GM21717 (cell line): ENCODE data around the gene SNRPD3.
"Not testable (repeated sequence)": the region's sequence is repeated elsewhere in the genome, so short reads cannot be mapped to it uniquely, and the experiment has no call there.

Experiments used
- ATAC-seq: cut with Tn5 transposase; IDR thresholded peaks from one replicate; pipeline ENCODE4 v1.9.1; 2021; ENCODE audit warnings: mild to moderate bottlenecking, moderate library complexity; ENCODE audit not compliant: unreplicated experiment

Gene SNRPD3

DNA sequence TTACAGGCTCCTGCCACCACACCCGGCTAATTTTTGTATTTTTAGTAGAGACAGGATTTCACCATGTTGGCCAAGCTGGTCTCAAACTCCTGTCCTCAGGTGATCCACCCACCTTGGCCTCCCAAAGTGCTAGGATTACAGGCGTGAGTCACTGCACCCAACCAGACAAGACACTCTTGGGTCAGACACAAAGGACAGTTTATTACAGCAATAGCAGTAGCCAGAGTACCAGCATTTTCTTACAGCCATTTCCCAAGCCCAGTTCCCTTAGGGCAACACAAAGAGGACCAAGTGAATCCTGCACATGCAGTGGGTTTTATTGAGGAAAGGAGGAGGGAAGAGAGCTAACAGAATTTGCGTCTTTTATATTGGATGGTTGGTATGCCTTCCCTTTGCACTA is 24.8 kb upstream of the SNRPD3 start:
- ATAC-seq = not testable (repeated sequence)

DNA sequence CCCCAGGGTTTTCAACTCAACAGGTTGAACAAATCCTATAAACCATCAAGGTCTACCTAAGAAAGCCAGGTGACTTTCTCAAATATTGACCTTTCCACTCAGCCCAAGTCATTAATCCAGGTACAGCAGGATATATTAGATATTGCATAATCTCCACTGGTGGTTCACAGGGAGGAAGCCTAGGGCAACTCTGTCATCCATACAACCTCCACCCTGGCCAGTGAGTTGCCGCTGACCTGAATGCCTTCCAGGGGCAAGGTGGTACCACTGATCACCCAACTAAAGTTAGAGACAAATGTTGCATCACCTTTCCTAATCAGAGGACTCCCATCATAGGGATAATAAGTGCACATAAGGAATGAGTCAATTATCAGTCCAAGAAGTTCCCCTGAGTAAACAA is 23.7 kb upstream of the SNRPD3 start:
- no peak for ATAC-seq

DNA sequence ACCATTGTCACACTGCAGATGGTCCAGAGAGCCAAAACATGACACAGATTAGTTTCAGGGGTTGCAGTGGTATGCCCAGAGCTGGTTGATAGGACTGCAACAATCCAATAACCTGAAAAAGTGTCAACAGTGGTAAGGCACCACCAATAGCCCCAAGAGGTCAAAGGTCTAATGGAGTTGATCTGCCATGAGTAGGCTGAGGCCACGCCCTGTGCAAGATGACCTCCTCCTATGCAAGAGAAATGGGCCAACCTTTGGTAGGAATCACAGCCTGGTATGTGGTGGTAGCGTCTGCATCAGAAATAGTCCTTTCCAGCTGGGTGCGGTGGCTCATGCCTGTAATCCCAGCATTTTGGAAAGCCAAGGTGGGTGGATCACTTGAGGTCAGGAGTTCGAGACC is 20.5 kb upstream of the SNRPD3 start:
- no peak for ATAC-seq

DNA sequence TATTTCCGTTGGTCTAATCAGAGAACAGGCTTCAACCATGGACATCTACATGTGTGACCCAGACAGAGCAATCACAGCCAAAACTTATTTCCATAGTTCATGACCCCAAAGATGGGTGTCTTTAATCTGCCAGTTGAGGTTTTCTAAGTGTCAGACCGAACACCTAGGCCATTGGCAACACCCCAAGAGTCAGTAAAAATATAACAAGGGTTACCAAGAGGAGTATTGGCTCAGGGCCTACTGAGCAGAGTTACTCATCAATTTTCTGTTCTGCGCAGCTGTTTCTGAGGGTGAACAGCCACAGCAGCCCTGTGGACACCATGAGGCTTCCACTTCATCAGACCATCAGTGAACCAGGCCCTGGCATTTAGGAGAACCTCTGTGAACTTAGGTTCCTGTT is 19.7 kb upstream of the SNRPD3 start:
- ATAC-seq = no peak

DNA sequence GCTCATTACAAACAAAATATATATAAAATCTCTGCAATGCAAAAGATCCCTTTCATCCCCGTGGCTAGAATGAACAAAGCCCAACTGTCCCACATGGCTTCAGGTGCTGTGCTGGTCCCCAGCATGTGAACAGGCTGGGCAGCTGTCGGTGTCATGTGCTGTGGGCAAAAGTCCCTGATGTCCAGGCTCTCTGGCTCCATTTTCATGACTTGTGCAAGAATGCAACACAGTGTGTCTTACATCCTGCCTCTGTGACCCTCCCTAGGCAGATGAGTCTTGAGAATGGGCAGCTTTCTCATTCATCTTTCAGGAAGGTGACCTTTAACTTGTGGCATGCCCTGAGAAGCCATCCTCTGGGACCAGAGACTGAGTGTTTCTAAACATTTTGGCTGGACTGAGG is 15.3 kb upstream of the SNRPD3 start:
- ATAC-seq = no peak

DNA sequence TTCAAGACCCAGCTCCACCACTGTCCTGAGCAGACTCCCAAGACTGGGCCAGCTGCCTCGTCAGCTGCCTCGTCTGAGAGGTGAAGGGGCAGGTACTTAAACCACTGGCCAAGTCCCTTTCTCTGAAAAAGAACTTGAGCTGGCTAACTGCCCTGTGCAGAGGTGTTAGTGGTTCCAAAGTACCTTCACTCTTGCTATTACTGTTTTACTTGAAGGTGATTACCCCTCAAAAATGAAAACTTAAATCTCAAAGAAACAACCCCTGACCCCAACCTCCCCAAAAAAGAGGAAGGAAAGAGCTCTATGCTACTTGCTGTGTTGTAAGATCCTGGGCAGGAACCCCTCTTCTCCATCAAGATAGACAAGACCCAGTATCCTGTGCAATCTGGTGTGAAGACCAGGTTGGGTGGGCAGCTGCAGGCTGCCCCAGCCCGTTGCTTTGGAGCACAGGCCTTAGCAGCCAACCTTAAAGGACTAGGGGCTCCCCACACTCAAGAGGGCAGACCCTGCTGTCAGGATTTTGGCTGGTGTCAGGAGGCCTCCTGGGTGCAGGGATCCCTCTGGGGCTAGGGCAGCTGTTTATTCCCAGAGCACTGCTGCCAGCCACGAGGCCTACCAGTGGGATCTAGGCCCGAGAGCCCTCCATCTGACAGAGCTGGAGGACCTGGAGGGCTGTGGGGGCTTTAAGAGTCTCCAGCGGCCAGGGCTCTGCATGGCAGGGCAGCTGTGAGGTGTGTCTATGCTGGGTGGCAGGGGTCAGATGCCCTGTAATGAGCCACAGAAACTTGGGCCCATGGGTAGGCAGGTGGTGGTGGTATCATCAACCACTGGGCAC is 13.9 kb upstream of the SNRPD3 start:
- no peak for ATAC-seq

DNA sequence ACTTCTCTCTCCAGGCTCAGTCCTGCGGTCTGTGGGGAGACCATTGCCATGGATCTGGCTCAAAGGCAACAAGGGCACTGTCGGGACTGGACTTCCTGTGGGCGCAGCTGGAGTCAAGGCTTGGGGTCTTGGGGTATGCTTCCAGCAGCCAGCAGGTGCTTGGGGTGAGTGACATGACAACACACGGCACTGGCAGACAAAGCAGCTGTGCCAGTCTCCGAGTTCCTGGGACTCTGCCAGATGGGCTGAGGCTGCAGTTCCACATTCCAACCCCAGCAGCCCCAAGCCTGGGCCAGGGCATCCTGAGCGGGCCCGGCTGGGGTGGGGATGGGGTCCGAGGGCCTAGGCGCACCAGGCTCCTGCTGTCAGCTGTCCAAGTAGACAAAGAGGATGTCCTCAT is 13.2 kb upstream of the SNRPD3 start:
- ATAC-seq = no peak

DNA sequence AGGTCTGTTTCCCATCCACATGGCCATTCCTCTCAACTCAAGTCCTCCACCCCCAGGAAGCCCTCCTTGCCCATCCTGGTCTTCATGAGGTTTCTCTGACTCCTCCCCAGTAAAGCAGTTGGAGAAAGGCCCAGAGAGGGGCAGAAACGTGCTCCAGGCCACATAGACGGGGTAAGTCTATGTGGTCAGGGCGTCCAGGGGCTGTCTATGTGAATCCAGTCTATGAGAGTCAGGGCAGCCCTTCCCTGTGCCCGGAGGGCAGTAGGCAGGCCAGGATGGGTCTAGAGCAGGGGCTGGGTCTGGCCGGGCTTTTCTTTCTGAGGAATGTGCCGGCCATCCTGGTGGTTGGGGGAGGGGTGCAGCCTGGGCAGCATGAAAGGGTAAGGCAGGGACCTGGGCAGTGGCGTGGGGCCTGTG is 12.6 kb upstream of the SNRPD3 start:
- no peak for ATAC-seq

DNA sequence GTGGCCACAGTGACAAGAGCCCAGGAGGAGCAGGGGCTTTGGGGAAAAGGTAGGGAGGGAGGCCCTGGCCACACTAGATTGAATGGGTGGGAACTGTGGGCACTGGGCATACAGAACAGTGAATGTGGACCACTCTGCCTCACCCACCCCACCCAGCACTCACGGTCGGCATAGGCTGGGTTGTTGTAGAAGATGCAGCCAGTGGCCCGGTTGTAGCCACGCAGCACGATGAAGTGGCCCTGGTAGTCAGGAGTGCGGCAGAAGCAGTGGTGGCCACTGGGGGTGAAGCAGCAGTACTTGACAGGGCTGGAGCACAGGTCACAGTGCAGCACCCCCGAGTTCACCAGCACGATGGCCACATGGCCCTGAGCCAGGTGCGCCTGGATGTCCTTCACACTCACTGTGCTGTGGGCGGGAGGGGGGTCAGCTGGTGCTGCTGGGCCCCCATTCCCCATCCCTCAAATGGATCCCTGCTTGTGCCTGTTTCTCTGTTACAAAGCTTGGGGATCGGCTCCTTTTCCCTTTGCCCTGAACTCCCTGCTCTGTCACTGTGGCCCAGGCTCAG is 12.0 kb upstream of the SNRPD3 start:
- ATAC-seq = no peak

DNA sequence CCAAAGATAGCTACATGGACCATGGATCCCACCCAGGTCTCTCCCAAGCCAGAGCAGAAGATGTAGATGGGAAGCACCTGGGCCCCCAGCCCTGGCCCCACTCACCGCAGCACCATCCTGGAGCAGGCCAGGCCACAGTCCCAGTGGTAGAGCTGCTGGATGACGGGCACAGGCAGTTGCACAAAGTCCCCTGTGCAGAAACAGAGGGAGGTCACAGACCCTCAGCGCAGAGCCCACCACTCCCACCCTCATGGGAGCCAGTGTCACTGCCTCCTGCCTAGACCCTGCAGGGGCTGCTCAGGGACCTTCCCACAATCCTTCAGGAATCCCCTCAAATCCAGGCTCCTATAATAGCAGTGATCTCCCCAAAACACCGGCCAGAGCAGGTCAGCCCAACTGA is 7.0 kb upstream of the SNRPD3 start:
- no peak for ATAC-seq

DNA sequence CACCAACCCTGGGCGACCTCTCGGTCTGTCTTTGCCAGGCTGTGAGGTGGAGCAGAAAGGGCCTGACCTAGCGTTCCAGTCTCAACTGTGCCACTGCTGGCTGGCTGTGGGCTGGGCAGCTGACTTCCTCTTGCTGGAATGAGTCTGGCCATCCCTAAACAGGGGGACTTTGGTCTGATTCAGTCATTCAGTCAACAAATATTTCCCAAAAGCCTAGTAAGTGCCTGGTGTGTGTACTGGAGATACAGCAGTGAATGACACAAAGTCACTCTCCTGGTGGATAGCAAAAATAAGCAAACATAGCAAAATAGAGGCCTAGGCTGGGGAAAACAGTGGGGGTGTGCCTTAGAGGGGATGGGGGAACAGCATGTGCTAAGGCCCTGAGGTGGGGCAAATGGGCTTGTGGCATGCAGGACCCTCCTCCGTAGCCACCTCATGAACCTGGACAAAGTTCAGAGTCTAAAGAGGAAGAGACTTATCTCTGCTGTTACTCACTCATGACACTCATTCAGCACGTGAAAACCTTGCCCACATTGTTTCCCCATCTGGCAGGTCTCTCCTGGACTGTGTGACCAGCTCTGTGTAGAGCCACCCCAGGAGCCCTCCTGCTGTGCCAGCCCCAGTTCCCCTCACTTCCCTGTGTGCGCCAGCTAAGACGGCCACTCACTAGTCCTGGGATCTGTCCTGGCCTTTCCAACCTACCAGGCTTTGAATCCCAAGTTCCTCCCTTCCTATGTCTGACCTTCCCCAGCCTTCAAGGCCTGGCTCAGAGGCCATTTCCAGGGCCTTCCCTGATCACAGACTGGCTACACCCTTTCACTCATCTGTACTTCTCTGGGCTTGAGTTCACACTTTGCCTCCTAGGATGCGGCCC is 5.5 kb upstream of the SNRPD3 start:
- no peak for ATAC-seq

DNA sequence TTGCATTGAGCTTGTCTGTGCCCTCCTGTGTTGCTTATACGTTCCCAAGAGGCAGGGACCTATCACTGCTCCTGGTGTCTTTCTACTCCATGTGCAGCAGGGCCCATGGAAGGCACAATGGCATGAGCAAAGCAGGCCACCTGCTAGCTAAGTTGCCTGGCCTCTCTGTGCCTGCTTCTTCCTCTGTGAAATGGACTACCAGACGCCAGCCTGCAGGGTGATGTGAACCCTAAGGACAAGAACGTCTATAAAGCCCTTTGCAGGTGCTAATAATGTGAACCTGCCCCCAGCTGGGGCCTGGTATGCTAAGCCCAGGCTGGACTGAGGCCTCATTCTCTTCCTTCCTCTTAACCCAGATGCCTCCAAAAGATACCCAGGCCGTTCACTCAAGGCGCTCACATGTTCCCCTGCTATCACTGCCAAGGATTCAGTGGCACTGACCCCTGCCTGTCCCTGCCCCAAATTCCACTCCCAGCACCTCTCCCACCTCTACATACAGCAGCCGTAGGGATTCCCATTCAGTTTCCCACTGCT is 4.8 kb upstream of the SNRPD3 start:
- ATAC-seq = no peak

DNA sequence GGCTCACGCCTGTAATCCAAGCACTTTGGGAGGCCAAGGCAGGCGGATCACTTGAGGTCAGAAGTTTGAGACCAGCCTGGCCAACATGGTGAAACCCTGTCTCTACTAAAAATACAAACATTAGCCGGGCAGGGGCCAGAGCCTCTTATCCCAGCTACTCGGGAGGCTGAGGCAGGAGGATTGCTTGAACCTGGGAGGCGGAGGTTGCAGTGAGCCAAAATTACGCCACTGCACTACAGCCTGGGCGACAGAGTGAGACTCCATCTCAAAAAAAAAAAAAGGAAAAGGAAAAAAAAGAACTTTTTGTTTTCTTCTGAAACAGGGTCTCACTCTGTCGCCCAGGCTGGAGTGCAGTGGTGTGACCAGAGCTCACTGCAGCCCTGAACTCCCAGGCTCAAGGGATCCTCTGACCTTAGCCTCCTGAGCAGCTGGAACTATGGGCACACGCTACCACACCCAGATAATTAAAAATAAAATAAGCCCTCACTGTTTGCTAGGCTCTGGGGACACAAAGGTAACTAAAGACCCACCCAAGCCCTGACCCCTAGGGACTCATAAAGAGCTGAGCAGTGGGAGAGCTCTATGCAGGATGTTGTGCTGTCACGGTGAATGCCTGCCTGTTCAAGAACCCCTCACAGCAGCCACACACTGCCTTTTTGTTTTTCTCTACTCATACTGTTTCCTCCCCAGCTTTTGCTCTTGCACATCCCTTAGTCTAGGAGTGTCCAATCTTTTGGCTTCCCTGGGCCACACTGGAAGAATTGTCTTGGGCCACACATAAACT is 3.1 kb upstream of the SNRPD3 start:
- not testable (repeated sequence) for ATAC-seq

DNA sequence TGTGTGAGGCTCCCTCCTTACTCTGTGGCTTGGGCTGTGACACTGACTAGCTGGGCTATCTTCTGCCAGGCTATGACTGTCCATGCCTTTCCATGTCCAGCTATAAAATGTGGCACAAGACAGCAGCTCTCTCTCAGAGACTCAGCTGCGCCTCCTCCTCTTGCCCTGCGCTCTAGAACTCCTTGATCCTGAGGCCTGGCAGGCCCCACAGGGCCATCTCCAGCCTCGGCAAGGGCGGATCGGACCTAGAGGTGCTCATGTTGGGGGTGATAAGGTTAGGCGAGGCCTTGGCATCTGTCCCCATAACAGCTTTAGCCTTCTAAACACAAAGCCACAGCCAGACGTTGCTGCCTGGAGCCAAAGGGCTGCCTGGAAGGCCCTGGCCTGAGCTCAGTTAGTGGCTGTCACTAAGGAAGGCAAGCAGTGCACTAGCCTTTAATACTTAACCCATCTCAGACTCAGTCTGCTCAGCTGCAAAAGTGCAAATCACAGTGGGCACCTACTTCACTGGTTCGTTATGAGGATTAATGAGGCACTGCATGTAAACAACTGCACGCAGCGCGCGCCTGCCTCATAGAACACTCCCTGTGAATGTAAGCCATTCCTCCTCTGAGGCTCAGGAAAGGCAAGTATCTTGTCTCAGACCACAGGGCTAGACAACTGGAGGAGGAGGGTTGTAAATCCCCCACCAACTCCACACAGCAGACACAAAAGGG is 2.0 kb upstream of the SNRPD3 start:
- ATAC-seq = no peak

DNA sequence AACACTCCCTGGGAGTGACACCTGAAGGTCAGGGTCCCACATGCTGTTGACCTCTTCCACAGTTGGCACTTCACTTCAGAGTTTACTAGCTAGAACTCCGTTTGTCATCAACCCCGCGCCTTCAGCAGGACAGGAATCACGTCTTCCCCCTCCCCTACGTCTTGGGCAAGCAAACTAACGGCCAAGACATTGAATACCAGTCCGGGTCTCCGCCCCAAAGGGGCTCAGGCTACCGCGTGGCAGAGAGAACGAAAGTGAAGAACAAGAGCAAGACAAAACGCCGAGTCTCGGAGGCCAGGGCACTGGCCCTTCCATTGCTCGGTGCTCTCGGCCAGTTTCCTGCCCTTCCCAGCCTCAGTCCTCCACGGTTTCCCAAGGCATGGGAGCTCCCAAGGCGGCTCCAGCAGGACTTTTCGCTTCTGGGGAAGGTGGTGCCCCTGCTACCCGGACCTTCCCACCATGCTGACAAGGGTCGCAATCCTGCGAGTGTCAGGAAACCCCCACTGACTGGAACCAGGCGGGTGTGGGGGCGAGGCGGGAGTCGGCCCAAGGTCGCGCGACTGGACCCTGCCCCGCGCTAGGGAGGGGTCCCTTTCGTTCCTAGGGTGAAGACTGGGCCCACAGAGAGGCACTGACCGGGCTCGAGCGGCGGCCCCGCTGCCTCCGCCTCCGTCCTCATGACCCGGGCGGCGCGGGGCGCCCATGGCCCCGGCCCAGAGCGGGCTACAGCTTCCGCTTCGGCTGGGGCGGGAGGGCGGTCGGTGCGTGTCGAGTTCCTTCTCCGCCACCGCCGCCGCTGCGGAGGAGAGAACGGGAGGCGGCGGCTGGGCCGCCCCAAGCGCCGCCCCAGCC is 1.3 kb upstream of the SNRPD3 start, which contains the start of gene GUCD1:
GUCD1 (minus strand) TSS at position 826 of the 852 bp plus-strand sequence; CDS start at position 679, 147 bp downstream.
- peak; percentile 15 for ATAC-seq

DNA sequence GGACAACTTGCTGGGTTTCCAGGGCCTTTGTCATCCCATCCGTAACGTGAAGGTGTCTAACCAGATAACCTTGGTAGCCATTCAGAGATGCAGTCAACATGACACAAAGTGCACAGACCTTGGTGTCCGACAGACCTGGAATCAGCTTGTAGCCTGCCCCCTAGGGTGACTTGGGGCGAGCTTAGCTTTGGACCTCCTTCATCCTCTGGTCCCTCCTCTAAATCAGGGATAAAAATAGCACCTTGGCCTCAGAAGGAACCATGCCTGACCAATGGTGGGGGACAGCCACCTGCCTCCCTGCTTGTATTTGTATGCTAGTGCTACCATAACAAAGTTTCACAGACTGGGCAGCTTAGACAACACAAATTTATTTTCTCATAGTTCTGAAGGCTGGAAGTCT is 3.7 kb downstream of the SNRPD3 start:
- no peak for ATAC-seq

DNA sequence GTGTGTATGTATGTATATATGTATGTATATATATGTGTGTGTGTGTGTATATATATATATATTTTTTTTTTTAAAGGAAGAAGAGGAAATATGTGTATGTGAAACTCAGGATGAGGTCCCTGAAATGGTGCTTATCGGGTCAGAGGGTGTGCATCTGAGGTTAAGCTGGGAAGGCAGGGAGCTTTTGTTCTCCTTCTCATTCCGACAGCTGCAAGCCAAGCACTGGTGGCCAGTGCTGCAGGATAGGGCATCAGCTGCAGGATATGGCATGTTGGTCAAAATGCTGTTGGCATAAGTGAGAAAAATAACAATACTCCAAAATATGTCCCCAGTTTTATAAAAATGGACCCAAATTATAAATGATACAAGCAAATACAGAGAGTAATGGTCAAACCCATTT is 7.4 kb downstream of the SNRPD3 start:
- ATAC-seq = no peak

DNA sequence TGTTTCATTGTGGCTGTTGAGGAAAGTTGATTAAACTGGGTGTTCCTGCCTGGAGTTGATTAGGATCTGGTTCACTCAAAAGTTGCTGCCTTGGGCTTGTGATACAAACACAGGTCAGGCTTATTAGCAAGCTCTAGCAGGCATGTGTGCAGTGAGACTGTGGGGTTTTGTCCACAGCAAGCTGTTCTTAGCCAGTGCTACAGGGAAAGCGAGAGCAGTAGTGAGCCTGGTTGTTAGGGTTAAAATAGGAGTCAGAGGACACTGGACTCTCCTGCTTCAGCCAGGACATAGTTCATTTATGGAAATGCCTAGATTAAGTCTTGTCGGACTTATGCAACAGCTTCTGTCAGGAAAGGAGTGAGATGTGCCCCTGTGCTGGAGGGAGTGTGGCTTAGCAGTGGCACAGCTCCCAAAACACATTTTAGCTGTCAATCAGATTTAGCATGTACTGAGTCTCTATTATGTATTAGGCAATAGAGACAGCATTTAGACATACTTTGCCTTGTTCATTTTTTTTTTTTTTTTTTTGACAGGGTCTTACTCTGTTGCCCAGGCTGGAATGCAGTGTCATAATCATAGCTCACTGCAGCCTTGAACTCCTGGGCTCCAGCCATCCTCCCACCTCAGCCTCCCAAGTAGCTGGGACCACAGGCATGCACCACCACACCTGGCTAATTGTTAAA is 8.7 kb downstream of the SNRPD3 start:
- ATAC-seq = no peak
